Lower leg skin (tissue), 4 donors: ENCODE results near the gene ELL. TPM values are rescaled to one million over a fixed set of nuclear protein-coding genes. Genes with fewer than 3 reads are reported as not detected.

ENCODE experiments used
- DNase-seq, 2 donors: peaks; one replicate each; pipeline ENCODE4 v3.0.0-alpha.2; 2019; ENCODE audit warnings: low spot score in 2 of 2
- H3K4me3 ChIP-seq: fragments of 200-600 bp; sonication (generic); 2 replicates; pipeline ENCODE4 v1.5.1; 2017; ENCODE audit warnings: mild to moderate bottlenecking, low read depth; ENCODE audit not compliant: poor library complexity, severe bottlenecking
- POLR2A ChIP-seq, 2 donors: fragments of 450-650 bp; IDR thresholded peaks; one replicate each; pipeline ENCODE4 v1.6.1; 2016 to 2017; ENCODE audit warnings: antibody characterized with exemption in 2 of 2, mild to moderate bottlenecking in 1 of 2, moderate library complexity in 1 of 2
- WGBS, 2 donors: methylation state at CpG; one replicate each; pipeline ENCODE4 v1.1.5; 2018; 5-methylcytosine and 5-hydroxymethylcytosine counted together
- intact Hi-C: fragments of 100-400 bp; cut with DNase I; formaldehyde crosslinking; loops from one replicate; pipeline ENCODE4 v1.15.0; 2023; ENCODE audit warnings: low total_unique reads
- total RNA-seq, 4 donors: library from RNA; depleted of rRNA; stranded (reverse); fragments of >200 nt; gene quantifications; one replicate each; pipeline ENCODE4 v1.1.0, GENCODE V29; 2016
- TF ChIP-seq, protein P1 (sequence below), 3 donors: fragments of 450-650 bp; IDR thresholded peaks; one replicate each; pipeline ENCODE4 v1.5.1; 2016; ENCODE audit warnings: antibody characterized with exemption in 3 of 3, mild to moderate bottlenecking in 3 of 3, moderate library complexity in 2 of 3

ELL gene
- total RNA-seq, 4 donors from 2014 or later, result 21.5 to 37.9 (median 24.8) TPM

DNA sequence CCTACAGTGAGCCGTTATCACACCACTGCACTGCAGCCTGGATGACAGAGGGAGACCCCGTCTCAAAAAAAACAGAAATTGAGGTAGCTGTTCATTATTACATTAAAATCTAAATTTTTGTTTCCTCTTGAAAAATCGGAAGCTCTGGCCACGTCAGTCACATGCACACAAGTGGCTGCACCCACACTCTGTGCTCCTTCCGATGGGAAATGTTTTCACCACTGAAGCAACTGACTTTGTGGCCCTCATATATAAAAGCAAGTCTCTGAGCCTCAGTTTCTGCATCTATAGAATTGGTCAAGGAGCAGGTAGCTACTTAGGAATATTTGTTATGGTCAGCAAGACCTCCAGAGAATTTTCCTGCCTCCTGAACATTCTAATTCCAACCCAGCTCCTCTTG, 128.9 kb downstream of the ELL start:
- TF ChIP-seq POLR2A (IDR thresholded peaks at IDR 0.05), result no peak
- TF ChIP-seq, protein P1, sequence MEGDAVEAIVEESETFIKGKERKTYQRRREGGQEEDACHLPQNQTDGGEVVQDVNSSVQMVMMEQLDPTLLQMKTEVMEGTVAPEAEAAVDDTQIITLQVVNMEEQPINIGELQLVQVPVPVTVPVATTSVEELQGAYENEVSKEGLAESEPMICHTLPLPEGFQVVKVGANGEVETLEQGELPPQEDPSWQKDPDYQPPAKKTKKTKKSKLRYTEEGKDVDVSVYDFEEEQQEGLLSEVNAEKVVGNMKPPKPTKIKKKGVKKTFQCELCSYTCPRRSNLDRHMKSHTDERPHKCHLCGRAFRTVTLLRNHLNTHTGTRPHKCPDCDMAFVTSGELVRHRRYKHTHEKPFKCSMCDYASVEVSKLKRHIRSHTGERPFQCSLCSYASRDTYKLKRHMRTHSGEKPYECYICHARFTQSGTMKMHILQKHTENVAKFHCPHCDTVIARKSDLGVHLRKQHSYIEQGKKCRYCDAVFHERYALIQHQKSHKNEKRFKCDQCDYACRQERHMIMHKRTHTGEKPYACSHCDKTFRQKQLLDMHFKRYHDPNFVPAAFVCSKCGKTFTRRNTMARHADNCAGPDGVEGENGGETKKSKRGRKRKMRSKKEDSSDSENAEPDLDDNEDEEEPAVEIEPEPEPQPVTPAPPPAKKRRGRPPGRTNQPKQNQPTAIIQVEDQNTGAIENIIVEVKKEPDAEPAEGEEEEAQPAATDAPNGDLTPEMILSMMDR (IDR thresholded peaks at IDR 0.05), result no peak

More for the DNA sequence above, 128.9 kb downstream of the ELL start:
- no peak for DNase-seq
- 61 to 81% methylated on average over 5 of the region's 5 CpGs for WGBS, 2 donors
- H3K4me3 ChIP-seq, result no peak overlapping the region
- intact Hi-C loops, result no loop called here

Other genes starting within 250 kb of the ELL start
- gene IQCN, start 247.6 kb downstream of the ELL start, total RNA-seq, result 1 to 10 TPM in 3 of 4 donors, under 1 TPM in 1; 0.97 to 5.9 (median 3.1) TPM
- gene JUND, start 240.4 kb downstream of the ELL start, total RNA-seq, result 100 to 1,000 TPM; 337 to 886 (median 413) TPM
- 100 to 1,000 TPM in 2 of 4 donors, 10 to 100 TPM in 2; 59.7 to 149 (median 105) TPM for gene LSM4, start 199.0 kb downstream of the ELL start, total RNA-seq
- 1 to 10 TPM; 2.4 to 7.1 (median 4.8) TPM for gene PGPEP1, start 181.5 kb downstream of the ELL start, total RNA-seq
- gene GDF15, start 135.9 kb downstream of the ELL start, total RNA-seq, result 1 to 10 TPM in 2 of 4 donors, under 1 TPM in 1, not detected in 1; 0.49 to 5.1 (median 4.5) TPM
- 1 to 10 TPM in 3 of 4 donors, not detected in 1; 1.2 to 3.4 (median 2.2) TPM for gene LRRC25, start 124.4 kb downstream of the ELL start, total RNA-seq
- 10 to 100 TPM; 28.8 to 42.0 (median 36.0) TPM for gene SSBP4, start 102.7 kb downstream of the ELL start, total RNA-seq
- 10 to 100 TPM; 16.9 to 29.9 (median 22.3) TPM for gene ISYNA1, start 83.9 kb downstream of the ELL start, total RNA-seq
- 100 to 1,000 TPM; 248 to 285 (median 263) TPM for gene FKBP8, start 21.5 kb upstream of the ELL start, total RNA-seq
- gene KXD1, start 35.8 kb upstream of the ELL start, total RNA-seq, result 10 to 100 TPM; 61.9 to 98.5 (median 89.7) TPM
- gene UBA52, start 49.8 kb upstream of the ELL start, total RNA-seq, result 1,000 to 10,000 TPM in 1 of 4 donors, 100 to 1,000 TPM in 3; 625 to 1,001 (median 848) TPM
- gene REX1BD, start 66.7 kb upstream of the ELL start, total RNA-seq, result 100 to 1,000 TPM in 3 of 4 donors, 10 to 100 TPM in 1; 91.8 to 119 (median 107) TPM
- 10 to 100 TPM; 27.7 to 90.8 (median 40.1) TPM for gene CRLF1, start 84.7 kb upstream of the ELL start, total RNA-seq
- gene TMEM59L, start 90.8 kb upstream of the ELL start, total RNA-seq, result under 1 TPM in 3 of 4 donors, not detected in 1; 0.46 to 0.63 (median 0.52) TPM
- 10 to 100 TPM in 3 of 4 donors, 1 to 10 TPM in 1; 7.9 to 23.2 (median 18.2) TPM for gene KLHL26, start 115.0 kb upstream of the ELL start, total RNA-seq
- gene CRTC1, start 161.6 kb upstream of the ELL start, total RNA-seq, result 1 to 10 TPM; 2.1 to 5.5 (median 4.2) TPM